A549 treated with DMSO at 1 μM for 4 hours (cell line): ENCODE measurements around the gene ARL17A. TPM values are rescaled to one million over a fixed set of nuclear protein-coding genes. Genes with fewer than 3 reads are reported as not detected.

ENCODE experiments used
- total RNA-seq: library from RNA; stranded (reverse); fragments of 200-300 nt; extraction: Qiagen RNA extraction; gene quantifications from 5 replicates; pipeline ENCODE4 v1.2.3, GENCODE V29; 2022; ENCODE audit warnings: low read depth

The ARL17A gene
- total RNA-seq, result 2.9 to 6.5 TPM (median 4.4 TPM) in 5 replicates

GRCh38 chr17:46579083-46580075, at the start of gene ARL17A:
ARL17A (minus strand) TSS chr17:46579691; CDS start chr17:46576322, 3,369 bp downstream.

GRCh38 chr17:46590157-46591146, 11.0 kb upstream of the ARL17A start, which contains the start of gene NSF:
NSF (plus strand) TSS chr17:46590669; CDS start chr17:46590776, 107 bp downstream.

GRCh38 chr17:46512168-46512567, 67.3 kb downstream of the ARL17A start, which contains the start of gene LRRC37A2:
LRRC37A2 (plus strand) TSS chr17:46512468; CDS start chr17:46512713, 245 bp downstream.

Other genes starting within 250 kb of the ARL17A start
- gene ARL17B, start 217.9 kb downstream of the ARL17A start, total RNA-seq, result 4.7 to 7.9 TPM (median 6.6 TPM) in 5 replicates
- 2.6 to 3.6 TPM (median 3.5 TPM) in 5 replicates for gene LRRC37A2, start 67.2 kb downstream of the ARL17A start, total RNA-seq
- gene NSF, start 11.0 kb upstream of the ARL17A start, total RNA-seq, result 18.8 to 25.7 TPM (median 24.5 TPM) in 5 replicates
- 4.3 to 6.4 TPM (median 5.9 TPM) in 5 replicates for gene WNT3, start 239.0 kb upstream of the ARL17A start, total RNA-seq